GM19328 (cell line): Measurements from ENCODE around the gene BIRC7.

Experiments
- ATAC-seq: cut with Tn5 transposase; IDR thresholded peaks from one replicate; pipeline ENCODE4 v1.9.1; 2021; ENCODE audit warnings: mild to moderate bottlenecking, moderate library complexity; ENCODE audit not compliant: unreplicated experiment

Gene BIRC7

DNA sequence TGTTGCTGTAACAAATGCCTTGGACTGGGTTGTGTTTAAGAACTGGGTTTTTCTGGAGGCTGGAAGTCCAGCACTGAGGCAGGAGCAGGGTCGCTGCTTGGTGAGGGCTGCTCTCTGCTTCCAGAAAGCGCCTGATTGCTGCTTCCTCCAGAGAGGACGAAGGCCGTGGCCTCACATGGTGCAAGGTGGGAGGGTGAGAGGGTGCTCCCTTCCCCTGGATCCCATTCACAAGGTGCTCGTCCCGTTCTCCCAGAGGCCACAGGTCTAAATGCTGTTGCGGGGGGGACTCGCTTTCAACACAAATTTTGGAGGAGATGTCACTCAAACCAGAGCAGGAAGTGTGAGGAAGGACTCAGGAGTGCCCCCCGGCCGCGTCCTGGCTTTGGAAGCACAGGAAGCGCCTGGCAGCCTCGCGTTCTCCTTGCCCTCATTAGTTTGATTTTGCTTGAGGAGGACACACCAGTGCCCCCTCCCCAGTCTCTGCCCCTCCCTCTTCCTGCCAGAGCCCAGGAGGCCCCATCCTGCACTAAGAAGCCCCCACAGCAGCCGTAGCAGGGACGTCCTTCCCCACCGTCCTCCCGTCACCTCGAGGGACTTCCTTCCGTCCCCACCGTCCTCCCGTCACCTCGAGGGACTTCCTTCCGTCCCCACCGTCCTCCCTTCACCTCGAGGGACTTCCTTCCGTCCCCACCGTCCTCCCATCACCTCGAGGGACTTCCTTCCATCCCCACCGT lies 26.3 kb downstream of the BIRC7 start:
- no peak for ATAC-seq

DNA sequence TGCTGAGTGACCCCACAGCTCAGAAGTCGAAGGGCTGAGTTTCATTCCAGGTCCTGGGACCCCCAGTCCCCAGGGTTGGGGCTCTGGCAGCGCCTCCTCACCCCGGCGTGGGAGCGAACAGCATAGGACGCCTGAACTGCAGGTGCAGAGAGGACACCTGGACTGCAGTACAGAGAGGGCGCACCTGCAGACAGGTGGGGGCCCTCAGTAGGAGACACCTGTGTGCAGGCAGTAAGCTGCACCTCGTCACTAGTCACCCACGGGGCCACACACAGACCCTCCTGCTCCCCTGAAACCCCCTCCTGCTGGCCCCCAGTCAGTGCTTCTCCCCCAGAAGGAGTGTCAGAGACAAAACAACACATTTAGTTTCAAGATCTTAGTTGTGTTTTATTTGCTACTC lies 27.1 kb downstream of the BIRC7 start:
- ATAC-seq = no peak

DNA sequence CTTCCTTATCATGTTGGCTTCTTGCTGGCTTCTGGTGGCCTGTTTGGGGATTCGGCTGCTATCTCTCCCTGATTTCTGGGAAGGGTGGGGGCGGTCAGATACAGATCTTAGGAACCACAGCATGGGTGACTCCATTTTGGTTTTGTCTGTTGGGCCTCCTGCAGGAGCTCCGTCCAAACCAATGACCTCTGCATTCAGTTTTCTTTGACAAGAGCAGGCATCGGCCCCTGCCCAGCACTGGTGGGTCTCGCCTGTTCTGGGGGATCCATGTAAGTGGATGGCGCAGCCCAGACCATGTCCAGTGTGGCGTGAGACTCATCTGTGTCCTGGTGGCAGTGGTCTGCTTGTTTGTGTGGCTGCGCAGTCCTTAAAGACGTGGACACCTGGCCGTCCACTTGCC lies 28.3 kb downstream of the BIRC7 start:
- ATAC-seq = no peak

DNA sequence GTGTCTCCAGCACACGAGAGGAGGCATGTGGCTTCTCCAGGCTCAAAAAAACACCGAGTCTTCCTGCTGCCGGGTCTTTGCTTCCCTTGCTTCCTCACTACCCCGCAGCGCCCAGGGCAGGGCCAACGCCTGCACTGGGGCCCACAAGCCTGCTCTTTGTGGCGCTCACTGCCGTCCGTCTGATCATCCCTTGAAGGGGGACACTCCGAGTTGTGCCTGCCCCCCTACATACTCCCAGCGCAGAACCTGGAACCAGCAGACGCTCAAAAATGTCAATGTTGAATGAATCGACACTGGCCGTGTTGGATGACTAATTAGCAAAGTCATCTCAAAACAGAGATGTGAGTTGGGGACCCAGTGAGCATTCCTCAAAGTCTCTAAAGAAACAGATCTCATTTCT lies 28.8 kb downstream of the BIRC7 start:
- ATAC-seq = no peak

DNA sequence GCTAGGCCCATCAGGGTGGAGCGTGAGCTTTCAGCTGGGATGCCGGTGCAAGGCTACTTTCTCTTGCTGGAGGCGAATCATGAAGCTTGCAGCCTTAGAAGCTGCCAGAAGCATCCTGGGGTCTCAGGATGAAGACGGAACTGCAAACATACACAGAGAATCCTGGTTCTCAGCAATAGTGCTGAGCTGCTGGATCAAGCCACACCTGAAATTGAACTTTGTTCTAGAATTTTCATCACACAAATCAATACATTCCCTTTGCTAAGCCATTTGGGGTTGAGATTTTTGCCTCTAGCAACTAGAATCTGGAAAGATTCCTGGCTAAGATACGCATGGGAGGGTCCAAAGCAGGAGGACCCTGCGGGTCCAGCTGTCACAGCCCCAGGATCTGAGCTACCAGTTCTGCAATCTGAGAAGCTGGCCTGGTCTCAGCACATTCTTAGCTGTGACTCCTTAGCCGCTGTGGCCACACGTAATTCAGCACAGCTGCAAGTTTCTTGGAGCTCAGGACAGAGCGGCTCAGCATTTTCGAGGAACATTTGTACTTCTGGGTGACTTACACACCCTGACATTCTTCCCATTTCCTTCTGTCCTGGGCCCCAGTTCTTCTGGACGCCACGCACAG lies 30.3 kb downstream of the BIRC7 start:
- no peak for ATAC-seq

DNA sequence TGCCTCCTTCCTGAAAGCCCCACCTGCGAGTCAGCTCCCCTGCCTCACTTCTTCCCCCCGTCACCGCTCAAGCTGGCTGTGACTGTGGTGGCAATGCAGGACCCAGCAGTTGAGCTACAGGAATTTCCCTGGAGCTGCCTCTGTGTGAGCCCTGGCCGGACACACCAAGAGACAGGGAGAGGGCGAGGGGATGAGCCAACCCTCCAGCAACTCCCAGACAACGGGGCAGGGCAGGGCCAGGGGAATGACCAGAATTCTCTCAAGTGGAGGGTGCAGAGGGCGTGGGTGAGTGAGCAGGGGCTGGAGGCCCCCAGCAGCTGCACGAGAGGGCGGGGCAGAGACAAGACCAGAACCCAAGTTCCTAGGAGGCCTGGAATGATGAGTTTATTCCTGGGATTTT lies 32.0 kb downstream of the BIRC7 start:
- ATAC-seq = no peak

DNA sequence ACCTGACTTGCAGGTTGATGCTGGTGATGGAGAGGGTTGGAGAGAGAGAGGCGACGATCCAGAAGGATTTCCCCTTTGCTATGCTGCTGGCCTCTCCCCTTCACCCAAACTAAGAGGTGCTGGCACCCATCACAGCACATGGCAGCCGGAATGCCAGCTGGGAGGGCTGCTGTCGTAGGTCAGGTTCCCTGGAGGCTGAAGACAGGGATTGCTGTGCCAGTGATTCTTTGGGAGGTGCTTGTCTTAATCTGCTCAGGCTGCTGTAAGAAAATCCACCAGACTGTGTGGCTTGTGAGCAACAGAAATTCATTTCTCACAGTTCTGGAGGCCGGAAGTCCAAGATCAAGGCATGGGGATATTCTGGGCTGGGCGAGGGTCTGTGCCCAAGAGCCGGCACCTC lies 32.6 kb downstream of the BIRC7 start:
- no peak for ATAC-seq

DNA sequence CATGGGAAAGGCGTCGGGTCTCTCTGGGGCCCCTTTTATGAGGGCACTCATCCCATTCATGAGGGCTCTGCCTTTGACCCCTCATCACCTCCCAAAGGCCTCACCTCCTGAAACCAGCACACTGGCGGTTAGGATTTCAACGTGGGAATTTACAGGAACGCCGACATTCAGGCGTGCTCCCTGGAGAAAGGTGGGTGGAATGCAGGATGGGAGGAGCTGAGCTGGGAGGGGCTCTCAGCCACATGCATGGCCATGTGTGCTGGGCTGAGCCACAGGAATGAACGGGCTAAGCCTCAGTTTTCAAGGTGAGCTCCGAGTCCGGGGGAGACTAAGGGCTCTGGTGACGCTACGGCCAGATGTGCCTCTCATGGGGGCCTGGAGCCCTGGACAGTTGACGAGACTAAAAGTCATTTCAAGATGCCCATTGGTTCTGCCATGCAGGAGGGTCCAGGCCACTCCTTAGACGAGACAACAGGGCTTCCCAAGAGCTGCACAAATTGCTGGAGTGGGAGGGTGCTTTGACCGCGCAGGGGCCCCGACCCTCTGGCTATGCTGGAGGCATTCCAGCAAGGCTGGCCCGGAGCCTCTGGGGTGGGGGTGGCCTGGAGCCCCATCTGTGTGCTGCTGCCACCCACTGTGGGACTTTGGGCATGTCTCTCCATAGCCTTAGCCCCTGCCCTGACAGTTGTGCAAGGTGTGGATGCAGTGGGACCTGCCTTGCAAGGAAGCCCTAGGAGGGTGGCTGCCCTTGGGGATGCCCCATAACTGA lies 33.1 kb downstream of the BIRC7 start:
- ATAC-seq = no peak

DNA sequence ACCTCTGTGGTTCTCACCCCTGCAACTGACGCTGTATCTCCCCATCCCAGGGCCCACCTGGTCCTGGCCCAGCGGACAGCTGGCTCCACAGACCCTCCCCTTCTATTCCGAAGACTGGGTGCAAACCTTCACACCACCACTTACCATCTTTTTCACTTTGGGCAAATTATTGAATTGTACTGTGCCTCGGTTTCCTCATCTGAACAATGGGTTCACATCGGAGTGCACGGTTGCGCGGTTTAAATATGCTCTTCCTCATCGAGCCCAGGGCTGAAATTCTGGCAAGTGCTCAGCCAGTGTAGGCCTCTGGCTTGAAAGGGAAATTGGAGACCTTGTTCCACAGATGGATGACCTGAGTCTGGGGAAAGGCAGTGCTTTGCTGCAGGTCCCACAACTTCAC lies 34.0 kb downstream of the BIRC7 start:
- ATAC-seq = no peak

DNA sequence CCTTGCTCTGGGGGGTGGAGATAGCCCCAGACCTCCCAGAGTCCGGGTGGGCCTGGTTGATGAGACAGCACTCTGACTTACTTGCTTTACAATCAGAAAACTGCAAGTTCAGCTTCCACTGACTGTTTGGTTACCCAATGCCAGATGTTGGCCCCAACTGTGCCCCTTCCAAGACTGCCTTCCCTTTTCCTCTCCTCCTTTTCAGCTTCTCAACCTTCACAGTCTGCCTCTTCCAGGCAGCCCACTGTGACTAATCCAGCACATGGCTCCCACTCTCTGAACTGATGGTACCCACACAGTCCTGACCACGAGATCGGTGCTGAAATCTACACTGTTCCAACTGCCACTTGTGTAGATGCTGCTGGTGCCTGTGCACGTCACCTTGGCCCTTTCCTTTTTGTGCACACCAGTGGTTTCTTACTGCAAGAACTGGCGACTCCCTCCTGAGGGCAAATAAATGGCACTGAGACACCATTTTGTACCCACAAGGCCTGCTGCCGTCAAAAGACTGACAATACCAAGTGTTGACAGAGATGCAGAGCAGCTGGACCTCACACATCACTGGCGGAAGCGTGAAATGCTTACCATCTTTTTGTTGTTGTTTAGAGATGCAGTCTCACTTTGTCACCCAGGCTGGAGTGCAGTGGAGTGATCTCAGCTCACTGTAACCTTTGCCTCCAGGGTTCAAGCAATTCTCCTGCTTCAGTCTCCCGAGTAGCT lies 35.1 kb downstream of the BIRC7 start:
- ATAC-seq = no peak

DNA sequence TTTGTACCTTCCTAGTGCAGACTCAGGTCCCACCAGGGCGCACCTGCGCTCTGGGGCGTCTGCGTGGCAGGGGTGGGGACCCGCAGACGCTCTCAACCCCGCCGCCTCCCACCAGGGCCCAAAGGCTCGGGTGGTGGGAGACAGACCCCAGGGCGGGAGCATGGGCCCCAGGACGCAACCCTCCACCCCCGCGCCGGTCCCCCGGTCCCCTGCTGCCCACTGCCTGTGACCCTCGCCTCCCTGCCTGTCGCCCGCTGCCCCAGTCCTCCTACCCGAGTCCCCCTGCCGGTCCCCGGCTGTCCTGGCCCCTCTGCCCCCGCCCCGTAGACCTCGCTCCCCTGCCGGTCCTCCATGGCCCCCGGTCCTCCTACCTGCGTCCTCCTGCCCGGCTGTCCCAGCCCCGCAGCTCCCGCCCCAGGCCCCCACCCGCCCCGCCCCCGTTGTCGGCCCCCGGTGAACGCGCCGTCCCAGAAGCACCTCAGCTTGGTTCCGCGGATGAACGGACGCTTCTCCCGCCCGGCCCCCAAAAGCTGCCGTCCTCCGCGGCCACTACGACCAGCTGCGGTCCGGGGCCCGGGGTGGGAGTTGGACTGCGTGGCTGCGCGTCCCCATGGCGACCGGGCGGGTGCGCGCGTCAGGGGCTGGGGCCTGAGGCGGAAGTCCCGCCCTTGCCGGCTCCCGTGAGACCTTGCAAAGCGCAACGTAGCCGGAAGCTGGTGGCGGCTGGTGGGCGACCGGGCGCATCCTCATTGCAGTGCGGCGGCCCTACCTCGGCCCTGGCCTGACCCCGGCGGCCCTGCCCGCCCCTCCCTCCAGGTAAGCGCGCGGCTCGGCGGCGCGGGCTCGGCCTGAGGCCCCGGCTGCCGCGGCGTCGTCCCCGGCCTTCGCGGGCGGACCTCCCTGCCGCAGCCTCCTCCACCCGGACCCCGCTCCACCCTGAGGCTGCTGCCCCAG lies 36.7 kb downstream of the BIRC7 start, which contains the start of gene ARFGAP1:
Gene ARFGAP1, plus strand, starts transcription at position 709 of the 954 bp plus-strand sequence. CDS start 2,768 bp downstream, outside the sequence.
- ATAC-seq = peak; percentile 79

DNA sequence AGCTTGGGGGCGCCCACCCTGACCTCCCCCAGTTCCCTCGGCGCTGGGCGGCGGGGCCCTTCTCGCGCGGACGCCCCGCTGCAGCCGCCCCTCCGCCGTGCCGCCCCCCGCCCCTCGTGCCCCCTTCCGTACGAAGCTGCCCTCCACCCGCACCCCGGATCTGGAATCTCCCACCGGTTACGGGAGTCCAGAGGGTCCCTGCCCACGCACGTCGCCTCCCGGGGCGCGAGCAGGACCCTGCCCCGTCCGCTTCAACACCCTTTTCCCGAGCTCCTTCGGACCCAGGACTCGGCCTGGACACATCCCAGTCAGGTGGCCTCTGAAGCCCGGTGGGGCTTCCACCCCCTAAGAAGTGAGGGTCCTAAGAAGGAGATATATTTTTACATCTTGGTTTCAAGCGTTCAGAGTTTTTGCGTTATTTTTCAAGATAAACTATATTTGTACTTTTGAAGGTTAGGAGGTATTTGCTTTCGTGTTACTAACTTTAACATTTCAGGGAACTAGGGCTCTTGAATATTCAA lies 37.4 kb downstream of the BIRC7 start:
- no peak for ATAC-seq

DNA sequence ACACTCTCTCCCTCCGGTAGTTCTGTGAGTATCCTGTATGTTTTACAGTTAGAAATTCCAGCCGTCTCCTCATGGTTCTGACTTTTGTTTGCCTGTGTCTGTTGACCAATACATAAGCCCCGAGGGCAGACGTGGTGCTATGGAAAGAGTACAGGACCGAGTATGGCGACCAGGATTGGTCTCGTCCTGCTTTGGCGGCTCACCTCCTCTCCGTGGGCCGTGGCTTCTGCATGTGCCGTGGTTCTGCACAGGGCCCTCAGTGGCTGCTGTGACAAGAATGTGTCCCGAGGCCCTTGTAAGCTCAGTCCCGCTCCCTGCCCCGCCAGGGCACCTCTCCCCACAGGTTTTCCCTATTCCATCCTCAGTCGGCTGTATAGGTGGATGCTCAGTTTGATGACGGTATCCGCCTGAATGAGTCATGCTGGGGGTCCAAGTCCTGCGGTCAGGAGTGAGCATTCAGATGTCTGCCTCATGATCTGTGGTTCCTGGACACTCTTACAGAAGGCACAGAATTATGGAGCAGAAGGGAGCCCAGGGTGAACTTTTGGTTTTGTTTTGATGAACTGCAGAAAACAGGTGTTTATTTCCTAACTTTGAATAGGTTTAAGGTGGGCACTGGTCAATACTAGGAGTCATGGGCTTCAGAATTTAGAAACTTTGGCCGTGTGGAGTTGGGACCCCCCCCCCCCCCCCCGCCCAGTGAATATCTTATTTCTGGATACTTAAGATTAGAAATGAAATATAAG lies 38.1 kb downstream of the BIRC7 start:
- no peak for ATAC-seq

DNA sequence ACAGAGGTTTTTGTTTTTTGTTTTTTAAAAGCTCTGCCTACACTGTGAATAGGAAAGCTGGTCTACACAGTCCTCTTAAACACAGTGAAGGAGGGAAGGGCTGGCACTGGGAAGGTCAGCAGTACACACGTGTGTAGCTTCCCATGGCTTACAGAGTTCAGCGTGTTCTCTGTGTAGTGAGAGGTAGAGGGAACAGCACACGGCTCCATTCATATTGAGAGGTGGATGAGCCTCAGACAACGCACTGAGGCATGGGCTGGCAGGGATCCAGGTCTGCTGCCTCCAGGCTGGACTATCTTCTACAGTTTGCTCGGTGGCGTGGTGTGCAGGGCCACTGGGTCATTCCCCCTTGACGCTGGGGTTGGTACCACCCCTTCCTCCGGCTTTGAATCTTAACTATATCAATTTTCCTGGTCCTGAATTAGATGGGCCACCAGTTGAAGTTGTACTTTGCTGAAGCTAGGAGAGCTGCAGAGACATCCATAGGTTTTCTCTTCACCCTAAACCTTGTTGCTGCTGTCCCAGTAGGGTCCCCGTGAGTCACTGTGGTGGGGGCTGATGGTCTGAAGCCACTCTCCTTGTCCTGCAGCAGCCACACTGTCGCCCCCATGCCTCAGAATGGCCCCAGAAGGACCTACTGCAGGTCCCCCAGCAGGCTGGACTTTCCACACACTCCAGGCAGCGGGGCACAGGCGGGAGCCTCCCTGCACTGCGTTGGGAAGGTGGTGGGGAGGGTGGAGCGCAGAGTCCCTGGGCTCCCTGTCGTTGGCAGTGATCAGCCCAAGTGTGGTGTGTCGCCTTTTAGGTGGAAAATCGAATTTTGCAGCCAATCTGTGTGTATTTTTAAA lies 38.9 kb downstream of the BIRC7 start:
- no peak for ATAC-seq

DNA sequence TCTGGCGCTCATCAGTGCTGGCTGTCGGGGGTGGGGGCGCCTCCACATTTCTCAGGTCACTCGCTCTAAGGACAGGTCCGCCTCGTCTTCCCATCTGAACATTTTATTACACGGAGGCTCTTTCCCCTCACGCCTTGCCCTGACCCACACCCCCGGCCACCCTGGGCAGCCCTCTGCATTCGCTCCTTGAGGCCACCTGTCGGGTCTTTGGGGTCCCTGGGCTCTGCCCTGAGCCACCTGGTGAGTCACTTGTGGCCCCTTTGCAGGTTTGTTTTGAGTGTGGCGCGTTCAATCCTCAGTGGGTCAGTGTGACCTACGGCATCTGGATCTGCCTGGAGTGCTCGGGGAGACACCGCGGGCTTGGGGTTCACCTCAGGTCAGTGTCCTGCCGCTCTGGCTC lies 40.1 kb downstream of the BIRC7 start:
- no peak for ATAC-seq

DNA sequence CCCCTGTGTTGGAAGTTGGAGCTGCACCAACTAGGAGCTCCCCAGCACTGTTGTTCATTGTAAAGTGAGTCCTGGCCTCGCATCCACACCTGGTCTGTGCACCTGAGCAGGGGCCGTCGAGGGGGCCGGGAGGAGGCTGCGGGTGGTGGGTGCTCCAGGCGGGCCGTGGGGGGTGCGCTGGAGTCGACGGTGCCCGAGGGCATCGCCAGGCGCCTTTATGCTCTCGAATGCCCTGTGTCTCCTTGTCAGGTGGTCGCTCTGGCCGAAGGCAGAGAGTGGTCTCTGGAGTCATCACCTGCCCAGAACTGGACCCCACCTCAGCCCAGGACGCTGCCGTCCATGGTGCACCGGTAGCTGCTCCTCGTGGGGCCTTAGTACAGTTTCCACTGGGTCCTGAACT lies 41.3 kb downstream of the BIRC7 start:
- no peak for ATAC-seq

DNA sequence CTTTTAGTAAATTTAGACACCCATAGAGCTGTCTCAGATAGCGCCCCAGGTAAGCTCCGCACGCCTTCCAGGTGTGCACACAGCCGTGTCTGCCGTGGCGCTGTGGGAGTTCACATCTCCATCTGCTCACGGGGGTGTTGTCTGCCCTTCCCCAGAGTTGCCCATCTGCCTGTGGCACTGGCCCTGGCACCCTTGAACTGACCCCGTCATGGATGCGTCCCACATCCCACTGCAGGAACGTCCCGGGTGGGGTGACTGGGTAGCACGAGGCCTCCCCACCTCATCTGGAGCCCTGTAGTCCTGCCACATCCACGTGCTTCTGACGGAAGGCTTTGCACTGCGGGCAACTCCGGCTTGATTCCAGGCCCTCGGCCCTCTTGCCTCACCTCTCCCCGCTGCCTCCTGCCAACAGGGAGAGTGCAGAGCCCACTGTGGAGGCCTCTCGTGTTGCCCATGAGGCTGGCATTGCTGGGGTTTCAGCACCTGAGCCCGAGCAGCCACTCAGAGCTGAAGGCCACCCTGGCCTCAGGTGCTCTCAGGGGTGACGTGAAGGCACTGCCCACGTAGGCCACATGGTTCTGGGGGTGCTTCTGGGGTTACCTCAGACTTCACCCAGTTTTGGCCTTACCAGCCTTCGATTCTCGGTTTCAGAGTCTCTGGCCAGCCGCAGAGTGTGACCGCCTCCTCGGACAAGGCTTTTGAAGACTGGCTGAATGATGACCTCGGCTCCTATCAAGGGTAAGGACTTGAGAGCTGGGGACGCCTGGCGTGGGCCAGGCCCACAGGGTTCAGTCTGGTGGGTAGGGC lies 42.0 kb downstream of the BIRC7 start:
- ATAC-seq = no peak

DNA sequence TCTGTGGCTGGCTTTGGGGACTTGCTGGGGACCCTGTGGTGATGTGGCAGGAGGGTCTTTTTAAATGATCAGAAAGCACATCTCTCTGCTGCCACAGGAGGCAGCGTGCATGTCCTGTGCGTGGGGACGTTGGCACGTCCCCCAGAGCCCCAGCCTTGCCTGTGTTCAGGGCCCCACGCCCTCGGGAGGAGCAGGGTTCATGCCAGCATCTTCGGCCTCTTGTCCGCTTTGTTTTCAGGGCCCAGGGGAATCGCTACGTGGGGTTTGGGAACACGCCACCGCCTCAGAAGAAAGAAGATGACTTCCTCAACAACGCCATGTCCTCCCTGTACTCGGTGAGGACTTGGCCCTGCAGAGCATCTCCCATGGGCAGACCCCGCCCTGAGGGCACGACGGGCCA lies 43.0 kb downstream of the BIRC7 start:
- ATAC-seq = no peak
